OCI-M2 (cell line): ENCODE data around the gene CPXM1.
"Not testable (repeated sequence)": the region's sequence is repeated elsewhere in the genome, so short reads cannot be mapped to it uniquely, and the experiment has no call there.

Experiments used
- DNase-seq: peaks from one replicate; lab custom pipeline; 2025; ENCODE audit not compliant: unreplicated experiment; lab: John Stamatoyannopoulos, UW

The CPXM1 gene

DNA sequence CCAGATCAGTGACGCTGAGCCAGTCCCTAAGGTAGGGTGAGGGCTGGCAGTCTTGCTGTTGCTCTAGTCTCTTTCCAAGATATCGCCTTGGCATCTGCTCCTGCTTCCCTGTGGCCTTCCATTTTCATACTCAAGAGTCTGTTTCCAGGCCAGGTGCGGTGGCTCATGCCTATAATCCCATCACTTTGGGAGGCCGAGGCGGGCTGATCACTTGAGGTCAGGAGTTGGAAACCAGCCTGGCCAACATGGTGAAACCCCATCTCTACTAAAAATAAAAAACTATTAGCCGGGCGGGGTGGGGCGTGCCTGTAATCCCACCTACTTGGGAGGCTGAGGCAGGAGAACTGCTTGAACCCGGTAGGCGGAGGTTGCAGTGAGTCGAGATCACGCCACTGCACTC lies 30.3 kb downstream of the CPXM1 start:
- not testable (repeated sequence) for DNase-seq

DNA sequence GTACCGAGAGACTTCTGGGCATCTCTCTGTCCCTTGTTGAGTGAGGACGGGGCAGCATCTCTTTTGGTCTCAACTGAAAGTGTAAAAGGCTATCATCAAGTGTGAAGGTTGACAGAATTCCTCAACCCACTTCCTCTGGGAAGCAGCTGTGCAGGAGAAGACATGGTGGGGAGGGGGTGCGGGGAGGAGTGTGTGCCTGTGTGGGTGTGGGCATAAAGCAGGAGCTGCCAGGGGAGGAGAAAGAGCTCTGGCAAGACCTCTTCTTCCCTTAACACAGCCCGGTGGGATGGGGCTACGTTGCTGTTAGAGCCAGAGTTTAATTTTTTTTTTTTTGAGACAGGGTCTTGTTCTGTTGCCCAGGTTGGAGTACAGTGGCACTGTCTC lies 31.8 kb downstream of the CPXM1 start:
- DNase-seq = no peak

DNA sequence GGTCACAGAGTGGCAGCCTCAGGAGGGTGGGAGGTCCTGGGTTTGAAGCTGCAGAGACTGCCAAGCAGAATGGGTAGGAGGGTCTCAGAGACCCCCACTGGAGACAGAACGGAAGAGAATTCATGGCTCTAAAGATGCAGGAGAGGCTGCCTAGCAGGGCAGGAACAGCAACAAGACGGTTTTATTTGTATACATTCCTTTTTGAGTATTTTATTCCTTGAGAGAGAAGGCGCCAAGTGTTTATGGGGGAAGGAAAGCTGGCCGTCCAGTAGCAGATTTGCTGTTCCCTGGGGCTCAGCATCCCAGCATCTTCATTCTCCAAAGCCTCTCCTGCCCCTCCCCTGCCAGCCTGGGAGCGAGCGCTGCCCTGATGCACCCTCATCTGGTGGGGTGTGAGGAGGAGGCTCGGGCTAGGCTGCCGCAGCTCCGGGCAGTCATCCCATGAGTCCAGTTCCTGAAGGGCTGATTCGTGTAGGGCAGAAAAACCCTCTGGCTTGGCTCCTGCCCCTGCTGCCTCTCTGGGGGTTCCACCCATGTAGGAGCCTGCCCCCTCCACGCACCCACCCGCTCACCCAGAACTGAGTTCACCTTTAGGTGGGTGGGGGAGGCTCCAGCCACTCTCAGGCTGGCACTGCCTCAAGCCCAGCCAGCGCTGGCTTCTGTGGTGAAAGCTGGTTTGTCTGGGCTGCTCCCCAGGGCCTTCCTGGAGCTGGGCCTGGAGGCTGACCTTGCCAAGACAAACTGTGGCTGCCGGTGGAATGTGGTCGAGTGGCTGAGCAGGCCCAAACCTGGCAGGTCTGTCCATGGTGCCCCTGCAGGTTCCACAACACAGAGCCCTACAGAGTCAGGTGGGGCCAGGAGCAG lies 32.4 kb downstream of the CPXM1 start:
- DNase-seq = no peak

DNA sequence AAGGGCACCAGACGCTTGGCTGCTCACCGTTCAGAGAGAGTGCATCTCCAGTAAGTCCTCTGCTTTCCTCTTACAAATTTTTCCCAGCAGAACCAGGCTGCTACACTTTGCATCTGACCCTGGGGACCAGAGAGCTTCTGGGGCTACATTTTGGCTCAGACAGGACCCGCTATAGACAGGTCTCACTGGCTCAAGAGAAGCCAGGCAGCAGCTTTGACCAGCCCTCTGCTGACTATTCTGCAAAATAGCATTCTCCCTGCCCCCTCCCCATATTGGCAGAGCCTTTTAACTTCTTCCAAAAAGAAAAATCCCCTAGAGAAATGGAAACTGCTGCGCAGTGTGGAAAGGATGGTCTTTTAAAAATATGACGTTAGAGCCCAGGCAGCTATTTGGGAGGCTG lies 37.2 kb downstream of the CPXM1 start:
- DNase-seq = no peak

DNA sequence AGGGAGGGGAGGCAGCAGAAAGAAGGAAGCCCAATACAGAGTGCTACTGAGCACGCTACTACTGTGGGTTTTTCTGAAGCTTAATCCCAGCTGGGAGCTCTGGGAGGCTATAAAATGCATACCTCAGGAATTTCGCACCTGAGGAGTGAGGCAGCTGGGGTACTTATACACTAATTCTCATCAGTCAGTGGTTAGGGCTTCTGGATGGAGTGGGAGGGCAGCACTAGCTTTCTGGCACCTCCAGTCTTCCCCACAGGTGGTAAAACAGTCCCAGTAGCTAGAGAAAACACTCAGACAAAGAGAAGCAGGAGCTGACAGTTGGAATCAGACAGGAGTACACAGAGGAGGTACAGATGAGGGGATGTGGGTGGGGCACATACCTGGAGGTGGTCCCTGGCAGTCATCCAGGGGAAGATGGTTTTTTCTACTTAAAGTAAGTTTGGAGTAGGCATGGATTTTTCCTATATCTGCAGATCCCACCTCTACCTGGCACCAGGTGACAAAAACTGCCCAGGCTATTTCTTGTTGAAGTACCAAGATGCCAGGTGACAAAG lies 37.8 kb downstream of the CPXM1 start:
- no peak for DNase-seq

DNA sequence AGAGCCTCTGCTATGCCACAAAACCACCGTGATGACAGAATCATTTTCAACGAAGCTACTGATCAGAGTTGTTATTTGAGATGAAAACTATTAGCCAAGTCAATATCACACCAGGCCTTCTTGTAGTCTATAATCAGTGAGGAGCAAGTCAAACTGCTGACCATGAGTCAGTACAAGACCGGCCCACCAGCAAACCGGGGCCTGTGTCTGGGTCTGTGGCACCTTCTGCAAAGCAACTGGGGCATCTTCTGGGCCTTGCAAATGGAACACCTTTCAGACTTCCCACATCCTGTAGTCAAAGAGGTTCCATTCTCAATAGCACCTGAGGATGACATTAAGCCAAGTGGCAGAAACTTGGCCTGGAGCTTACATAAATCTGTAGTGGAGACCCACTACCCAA lies 38.5 kb downstream of the CPXM1 start:
- no peak for DNase-seq

DNA sequence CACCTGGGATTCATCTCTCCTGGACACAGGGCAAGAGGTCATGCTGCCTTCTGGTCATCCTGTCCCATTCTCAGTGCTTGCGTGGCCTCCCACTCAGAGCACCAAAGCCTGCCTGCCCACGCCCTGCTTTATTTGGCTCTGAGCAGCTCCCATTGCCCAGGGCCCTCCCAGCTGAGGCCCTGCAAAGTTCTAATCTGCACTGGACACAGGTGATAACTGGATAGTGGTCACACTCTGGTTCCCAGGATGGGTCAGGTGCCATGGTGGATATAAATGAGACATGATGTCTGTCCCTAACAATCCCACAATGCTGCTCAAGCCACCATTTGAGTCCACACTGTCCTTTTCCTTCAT lies 39.5 kb downstream of the CPXM1 start:
- no peak for DNase-seq

DNA sequence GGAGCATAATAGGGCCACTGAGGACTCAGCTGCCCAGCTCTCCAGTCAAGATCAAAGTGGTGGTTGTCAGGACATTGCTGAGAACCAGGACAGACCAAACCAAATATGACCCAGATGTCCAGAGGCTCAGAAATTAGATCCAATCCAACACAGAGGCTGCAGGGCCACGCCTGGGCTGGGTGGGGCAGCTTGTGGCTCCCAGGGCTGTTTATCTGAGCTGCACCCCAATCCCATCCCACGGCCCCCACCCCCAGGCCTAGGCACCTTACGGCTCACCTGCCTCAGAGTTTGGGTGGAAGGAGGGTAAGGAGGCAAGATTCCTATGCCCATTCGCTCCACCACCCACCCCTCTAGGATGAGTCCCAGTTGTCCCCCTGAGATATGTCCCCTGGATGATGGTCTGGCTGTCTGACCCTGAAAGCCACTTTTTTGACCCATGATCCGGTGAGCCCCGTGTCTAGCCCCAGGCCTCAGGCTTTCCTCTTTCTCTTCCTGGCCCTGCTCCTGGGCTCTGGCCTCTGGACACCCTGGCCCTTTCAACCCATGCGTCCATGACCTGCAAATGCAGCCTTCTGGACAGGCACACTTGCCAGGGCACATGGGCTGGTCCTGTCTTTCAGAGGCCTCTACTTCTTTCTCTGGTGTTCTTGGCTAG lies 40.0 kb downstream of the CPXM1 start:
- DNase-seq = no peak

DNA sequence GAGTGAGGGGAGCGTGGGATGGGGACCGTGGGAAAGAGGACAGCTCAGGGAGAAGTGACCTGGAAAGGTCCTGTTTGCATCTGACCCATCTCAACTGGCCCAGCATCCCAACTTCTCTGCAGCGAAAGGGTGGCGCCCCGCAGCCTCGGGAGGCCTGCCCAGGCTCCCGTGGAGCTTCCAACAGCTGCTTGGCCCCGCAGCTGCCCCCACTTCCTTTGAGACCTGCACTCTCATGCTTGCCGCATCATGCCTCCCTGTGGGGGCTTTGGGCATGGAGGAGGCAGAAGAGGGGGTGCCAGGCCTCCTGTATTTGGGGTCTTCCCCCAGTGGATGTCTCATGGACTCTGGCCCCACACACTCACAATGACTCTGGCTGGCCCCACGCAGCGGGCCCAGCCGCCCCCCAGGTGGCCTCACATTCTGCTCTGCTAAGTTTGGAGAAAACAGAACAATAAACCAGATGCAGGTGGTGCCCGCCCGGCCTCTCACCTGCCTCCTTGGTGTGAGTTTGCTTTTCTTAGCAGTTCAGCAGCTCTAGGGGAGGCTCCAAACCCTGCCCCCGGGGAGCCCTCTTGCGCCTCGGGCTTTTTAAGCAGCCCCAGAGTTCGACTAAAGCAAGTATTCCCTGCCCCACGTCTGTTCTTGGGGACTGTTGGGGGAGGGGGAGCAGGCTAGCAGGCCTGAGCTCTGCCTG lies 40.7 kb downstream of the CPXM1 start:
- DNase-seq = no peak

DNA sequence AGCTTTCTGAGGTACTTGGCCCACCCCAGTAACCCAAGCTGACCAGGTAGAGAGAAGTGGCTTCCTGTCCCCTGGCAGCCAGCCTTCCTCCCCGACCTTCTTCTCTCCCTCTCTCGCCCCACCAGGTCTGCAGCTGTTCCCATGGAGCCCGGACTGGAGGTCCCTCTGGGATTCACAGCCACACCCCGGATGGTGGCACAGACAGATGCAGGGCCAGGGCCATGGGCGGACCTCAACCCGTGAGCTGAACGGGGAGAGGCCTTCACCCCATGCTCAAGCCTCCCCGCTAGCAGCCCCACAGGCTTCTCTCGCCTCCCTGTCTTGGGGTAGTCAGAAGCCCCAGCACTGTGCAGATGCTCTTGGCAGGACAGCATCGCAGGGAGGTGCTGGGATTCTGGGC lies 41.3 kb downstream of the CPXM1 start:
- DNase-seq = no peak

DNA sequence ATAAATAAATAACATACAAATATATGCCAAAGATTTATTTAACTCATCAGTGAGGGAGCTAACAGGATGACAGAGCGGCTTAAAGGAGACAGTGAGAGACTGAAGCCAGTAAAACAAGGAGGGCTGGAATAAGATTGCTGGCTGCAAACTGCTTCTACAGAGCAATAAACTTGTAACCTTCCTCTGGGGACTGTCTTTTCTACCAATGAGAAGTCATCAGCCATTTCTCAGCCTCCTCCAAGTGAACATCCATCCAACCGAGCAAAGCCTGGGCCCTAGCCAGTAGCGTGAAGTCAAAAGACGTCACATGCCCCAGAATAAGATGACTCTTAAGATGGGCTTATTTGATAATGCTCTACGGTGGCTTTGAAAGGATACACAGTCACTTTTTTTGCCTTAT lies 42.5 kb downstream of the CPXM1 start:
- DNase-seq = no peak

DNA sequence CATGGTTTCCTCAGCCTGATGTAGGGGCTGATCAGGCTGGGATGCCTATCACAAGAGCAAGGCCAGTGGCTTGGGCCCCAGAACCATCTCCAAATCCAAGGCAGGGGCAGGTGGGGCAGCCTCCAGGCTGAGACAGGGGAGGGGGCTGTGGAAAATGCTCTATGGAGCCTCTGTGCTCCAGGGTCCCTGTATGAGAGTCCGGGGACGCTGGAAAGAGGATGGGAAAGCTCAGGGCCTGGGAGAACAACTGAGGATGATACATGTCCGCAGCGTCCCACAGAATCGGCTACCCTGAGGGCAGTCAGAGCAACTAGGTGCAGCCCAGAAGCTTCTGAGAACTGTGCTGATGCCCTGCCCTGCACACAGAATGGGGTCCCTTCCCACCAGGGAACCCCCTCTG lies 43.4 kb downstream of the CPXM1 start:
- no peak for DNase-seq

DNA sequence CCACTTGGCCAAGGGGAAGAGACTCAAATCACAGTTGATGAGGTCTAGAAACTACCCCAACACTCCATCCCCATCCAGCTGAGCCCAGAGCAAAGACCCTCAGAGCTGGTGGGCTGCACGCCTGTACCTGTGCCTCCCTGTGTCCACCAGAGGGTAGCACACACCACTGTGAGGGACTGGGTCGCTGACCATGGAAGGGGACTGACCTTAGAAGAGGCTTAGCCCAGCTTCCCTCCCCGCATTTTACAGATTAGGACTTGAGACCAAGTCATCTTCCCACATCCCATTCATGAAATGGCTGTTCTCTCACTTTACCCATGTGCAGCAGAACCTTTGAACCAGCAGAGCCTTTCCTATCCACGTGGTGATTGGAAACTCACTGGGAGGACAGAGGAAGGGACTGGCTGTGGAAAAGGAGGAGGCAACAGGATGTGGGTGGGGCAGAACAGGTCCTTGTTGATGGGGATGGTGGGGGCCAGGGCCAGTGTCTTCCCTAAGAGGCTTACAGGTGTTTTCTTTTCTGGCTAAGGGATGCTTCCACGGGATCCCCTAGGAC lies 44.3 kb downstream of the CPXM1 start:
- no peak for DNase-seq

DNA sequence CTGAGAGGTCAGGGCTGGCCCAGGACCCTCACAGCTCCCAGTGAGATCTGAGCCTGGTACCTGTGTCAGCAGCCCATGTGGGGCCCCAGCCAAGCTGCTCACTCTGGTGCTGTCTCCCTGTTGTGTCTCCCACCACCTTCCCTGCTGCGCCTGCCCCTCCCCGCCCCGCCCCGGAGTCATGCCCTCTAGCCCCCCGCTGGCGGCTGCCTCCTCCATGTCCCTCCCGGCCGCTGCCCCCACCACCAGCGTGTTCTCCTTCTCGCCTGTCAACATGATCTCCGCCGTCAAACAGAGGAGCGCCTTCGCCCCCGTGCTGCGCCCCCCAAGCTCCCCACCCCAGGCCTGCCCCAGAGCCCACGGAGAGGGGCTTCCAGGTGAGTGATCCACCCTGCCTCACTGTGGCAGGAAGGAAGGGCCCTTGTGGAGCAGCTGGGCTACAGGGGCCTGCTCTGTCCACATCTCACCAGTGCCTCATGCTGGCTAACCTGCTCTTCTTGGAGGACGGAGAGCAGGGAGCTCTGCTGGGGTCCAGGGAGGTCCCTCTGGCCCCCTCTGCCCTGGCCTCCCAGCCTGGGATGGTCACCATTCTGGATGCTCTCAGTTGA lies 44.9 kb downstream of the CPXM1 start:
- DNase-seq = no peak

DNA sequence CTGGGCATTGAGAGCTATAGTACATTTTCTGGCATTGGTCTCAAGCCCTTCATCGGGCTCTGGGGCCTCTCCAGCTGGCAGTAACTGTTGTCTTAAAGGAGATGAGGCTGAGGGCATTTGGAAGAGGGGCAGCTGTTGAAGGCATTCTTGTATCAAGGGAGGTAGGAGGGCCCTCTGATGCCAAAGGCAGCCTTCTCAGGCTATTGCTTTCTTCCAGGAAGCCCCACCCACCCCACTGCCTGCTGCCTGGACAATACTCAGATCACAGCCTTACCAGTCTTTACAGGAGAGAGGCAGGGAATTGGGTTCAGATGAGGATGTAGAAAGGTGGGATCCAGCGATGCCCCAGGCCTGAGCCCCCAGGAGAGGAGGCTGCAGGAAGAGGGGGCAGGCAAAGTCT lies 46.0 kb downstream of the CPXM1 start:
- no peak for DNase-seq

DNA sequence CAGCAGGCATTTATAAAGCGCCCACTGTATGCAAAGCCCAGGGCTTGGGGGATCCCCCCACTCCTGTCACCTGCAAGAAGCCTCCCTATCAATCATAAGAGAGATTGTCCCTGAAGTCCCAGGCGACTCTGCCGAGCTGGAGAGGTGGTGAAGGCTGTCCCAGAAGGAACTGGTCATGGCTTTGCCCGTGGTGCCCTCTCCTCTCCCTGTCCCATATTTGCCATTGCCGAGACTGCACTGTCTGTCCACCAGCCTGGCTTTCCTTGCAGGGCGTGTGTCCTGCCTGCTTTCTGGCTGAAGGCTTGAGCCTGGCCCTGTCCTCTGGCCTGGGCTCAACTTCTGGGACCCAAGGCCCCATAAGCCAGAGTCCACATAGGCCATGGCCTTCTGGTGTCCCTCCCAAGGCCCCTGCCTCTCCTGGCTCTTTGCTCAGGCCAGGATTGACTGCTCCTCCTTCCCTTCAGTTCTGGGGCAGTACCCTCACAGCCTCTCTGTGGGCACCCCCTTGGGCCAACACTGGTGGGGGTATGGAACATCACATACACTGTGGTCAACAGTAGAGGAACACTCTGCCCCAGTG lies 46.9 kb downstream of the CPXM1 start:
- DNase-seq = no peak

DNA sequence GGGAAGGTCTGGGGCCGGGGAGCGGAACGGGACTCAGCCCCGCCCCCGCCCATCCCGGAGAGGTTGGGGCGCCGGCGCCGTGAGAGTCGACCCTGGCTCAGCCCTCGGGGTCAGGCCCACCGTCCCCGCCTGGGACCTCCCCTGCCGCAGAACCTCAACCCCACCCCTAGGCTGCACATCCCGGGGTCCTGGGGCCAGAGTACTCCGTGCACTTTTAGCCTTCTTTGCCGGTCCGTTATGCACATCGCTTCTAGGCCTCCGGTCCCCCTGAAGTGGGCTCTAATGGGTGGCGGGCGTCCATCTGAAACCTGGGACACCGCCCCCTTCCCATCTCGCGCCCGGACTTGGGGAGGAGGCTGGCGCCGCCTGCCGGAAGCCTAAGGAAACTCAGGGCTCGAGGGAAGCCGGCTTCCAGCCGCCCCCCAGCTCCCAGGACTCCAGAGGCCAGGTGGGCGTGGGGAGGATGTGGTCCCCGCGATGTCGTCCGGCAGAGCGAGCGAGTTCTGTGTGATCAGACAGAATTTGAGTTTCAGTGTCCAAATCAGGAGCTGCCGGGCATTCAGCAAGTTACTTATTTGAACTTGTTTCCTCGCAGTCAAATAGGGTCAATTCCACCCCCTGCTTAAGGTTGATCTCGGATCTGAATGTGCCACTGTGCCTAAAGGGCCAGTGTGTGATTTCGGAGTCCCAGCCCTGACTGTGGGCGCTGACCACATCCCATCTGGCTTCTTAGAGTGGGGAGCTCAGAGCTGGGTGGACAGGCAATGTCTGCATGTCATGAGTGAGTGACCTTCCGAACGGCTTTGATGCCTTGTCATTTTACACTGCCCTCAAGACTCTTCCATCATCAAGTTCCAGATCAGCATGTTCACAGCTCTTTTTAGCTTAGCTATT lies 47.6 kb downstream of the CPXM1 start:
- DNase-seq = no peak

DNA sequence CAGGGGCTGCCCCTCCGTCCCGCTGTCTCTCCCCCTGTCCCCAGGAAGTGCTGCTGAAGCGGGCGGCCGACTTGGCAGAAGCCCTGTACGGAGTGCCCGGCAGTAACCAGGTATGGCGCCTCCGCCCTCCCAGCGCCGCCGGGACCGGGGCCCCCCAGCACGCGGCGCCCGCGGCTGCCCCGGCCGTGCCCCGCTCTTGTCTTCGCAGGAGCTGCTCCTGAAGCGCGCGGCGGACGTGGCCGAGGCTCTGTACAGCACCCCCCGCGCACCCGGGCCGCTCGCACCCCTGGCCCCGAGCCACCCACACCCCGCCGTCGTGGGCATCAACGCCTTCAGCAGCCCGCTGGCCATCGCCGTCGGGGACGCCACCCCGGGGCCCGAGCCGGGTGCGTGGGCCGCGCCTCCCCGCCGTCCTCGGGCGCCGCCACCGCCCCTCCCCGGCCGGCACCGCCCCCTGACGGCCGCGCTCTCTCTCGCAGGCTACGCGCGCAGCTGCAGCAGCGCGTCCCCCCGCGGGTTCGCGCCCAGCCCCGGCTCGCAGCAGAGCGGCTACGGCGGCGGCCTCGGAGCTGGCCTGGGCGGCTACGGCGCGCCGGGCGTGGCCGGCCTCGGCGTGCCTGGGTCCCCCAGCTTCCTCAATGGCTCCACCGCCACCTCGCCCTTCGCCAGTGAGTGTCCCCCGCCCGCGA lies 48.4 kb downstream of the CPXM1 start:
- DNase-seq = no peak

DNA sequence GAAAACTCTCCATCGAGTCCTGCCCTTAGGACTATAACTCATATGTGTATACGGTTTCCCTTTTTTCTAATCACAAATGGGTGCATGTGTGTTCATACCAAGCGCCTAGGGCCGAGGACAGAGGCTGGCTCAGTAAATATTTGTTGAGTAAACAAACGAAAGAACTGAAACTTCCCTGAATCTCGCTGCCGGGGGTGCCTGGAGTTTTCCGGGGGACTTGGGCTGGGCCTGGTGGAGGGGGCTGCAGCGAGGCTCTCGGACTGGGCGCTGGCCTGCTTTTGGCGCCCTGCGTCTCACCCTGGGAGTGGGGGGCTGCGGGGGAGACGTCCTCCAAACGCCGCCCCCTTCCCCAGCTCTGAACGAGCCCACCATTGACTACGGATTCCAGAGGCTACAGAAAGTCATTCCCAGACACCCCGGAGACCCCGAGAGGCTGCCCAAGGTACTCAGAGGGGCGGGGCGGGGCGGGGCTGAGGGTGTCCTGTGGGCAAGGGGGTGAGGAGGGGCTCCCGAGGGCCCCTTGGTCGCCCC lies 49.0 kb downstream of the CPXM1 start:
- no peak for DNase-seq
